ENCODE data around the gene AKT1.

DNA sequence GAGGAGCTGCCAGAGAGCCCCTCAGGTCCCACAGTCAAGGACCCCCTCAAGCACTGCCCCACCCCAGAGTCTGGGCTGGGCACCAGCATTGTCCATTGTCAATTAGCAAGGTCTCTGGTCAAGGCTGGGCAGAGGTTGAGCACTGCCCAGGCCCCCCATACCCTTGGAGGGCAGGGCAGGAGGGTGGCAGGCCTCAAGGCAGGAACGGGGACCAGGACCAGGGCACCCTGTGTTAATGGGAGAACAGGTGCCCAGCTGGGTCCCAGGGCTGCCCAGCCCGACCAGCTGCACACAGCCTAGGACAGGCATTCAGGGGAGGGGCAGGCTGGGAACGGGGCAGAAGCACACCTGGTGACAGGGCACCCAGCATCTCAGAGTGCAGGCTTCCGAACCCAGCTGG, 24.2 kb downstream of the AKT1 start:
- TF ChIP-seq, protein P1, sequence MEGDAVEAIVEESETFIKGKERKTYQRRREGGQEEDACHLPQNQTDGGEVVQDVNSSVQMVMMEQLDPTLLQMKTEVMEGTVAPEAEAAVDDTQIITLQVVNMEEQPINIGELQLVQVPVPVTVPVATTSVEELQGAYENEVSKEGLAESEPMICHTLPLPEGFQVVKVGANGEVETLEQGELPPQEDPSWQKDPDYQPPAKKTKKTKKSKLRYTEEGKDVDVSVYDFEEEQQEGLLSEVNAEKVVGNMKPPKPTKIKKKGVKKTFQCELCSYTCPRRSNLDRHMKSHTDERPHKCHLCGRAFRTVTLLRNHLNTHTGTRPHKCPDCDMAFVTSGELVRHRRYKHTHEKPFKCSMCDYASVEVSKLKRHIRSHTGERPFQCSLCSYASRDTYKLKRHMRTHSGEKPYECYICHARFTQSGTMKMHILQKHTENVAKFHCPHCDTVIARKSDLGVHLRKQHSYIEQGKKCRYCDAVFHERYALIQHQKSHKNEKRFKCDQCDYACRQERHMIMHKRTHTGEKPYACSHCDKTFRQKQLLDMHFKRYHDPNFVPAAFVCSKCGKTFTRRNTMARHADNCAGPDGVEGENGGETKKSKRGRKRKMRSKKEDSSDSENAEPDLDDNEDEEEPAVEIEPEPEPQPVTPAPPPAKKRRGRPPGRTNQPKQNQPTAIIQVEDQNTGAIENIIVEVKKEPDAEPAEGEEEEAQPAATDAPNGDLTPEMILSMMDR (IDR thresholded peaks at IDR 0.05) = no peak
- no peak for TF ChIP-seq POLR2A (IDR thresholded peaks at IDR 0.05)
